ENCODE results near the gene SH3RF2. TPM values are rescaled to one million over a fixed set of nuclear protein-coding genes. Genes with fewer than 3 reads are reported as not detected.

SH3RF2 gene
- total and polyA plus RNA-seq, 2 of the 13 experiments (the other 11 are each of a cell fraction or from before 2014, with no cell fraction given): 2.6 to 3.7 TPM

DNA sequence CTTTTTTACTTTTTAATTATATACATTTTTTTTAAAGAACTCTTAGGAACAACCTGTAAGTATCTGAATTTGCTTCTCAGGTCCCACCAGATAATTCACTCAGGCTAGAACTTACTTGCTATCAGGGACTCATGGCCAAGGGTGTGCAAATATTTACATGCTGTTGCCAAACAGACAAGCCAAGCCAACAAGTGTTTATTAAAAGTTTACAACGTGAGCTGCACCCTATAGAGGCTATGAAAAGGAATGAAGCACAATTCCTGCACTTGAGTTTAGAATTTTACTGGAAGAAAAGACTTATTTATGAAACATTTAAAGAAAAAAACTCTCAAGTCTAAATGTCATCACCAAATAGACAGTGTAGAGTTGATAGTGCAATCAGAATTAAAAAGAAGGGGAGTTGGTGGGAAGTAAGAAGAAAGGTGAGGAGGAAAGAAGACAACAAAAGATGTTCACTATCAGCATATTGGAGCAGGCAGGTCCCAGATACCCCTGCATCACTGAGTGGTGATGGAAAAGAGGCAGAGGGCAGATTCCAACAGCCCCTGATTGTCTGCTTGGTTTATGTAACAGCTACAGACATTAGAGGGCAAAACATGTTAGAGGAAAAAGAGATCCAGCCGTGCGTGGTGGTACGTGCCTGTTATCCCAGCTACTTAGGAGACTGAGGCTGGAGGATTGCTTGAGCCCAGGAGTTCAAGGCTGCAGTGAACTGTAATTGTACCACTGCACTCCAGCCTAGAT is 32.8 kb downstream of the SH3RF2 start (continued):
- TF ChIP-seq NFIC (IDR thresholded peaks at IDR 0.05; ENCODE audit: low read length): peak; percentile 30; the same call in 1 of the 2 replicates
- no peak for TF ChIP-seq KMT2A (CRISPR knock-in tag; IDR thresholded peaks at IDR 0.05)
- peak; percentile 78 for TF ChIP-seq GATAD2A (CRISPR knock-in tag; IDR thresholded peaks at IDR 0.05)
- TF ChIP-seq ZNF230 (CRISPR knock-in tag; IDR thresholded peaks at IDR 0.05): no peak
- no peak for TF ChIP-seq ZNF549 (CRISPR knock-in tag; IDR thresholded peaks at IDR 0.05)
- no peak for TF ChIP-seq CREB1 (IDR thresholded peaks at IDR 0.05)
- no peak for TF ChIP-seq CREB1 (CRISPR knock-in tag; IDR thresholded peaks at IDR 0.05)
- TF ChIP-seq, protein P1, sequence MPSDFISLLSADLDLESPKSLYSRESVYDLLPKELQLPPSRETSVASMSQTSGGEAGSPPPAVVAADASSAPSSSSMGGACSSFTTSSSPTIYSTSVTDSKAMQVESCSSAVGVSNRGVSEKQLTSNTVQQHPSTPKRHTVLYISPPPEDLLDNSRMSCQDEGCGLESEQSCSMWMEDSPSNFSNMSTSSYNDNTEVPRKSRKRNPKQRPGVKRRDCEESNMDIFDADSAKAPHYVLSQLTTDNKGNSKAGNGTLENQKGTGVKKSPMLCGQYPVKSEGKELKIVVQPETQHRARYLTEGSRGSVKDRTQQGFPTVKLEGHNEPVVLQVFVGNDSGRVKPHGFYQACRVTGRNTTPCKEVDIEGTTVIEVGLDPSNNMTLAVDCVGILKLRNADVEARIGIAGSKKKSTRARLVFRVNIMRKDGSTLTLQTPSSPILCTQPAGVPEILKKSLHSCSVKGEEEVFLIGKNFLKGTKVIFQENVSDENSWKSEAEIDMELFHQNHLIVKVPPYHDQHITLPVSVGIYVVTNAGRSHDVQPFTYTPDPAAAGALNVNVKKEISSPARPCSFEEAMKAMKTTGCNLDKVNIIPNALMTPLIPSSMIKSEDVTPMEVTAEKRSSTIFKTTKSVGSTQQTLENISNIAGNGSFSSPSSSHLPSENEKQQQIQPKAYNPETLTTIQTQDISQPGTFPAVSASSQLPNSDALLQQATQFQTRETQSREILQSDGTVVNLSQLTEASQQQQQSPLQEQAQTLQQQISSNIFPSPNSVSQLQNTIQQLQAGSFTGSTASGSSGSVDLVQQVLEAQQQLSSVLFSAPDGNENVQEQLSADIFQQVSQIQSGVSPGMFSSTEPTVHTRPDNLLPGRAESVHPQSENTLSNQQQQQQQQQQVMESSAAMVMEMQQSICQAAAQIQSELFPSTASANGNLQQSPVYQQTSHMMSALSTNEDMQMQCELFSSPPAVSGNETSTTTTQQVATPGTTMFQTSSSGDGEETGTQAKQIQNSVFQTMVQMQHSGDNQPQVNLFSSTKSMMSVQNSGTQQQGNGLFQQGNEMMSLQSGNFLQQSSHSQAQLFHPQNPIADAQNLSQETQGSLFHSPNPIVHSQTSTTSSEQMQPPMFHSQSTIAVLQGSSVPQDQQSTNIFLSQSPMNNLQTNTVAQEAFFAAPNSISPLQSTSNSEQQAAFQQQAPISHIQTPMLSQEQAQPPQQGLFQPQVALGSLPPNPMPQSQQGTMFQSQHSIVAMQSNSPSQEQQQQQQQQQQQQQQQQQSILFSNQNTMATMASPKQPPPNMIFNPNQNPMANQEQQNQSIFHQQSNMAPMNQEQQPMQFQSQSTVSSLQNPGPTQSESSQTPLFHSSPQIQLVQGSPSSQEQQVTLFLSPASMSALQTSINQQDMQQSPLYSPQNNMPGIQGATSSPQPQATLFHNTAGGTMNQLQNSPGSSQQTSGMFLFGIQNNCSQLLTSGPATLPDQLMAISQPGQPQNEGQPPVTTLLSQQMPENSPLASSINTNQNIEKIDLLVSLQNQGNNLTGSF (CRISPR knock-in tag; IDR thresholded peaks at IDR 0.05): no peak
- no peak for TF ChIP-seq ZNF17 (CRISPR knock-in tag; IDR thresholded peaks at IDR 0.05)
- no peak for TF ChIP-seq ZNF552 (CRISPR knock-in tag; IDR thresholded peaks at IDR 0.05; ENCODE audit: borderline replicate concordance)
- TF ChIP-seq ZNF232 (CRISPR knock-in tag; IDR thresholded peaks at IDR 0.05; ENCODE audit: borderline replicate concordance): no peak
- no peak for TF ChIP-seq TRIM24 (CRISPR knock-in tag; IDR thresholded peaks at IDR 0.05)
- no peak for TF ChIP-seq ZNF670 (CRISPR knock-in tag; IDR thresholded peaks at IDR 0.05; ENCODE audit: borderline replicate concordance)
- no peak for TF ChIP-seq ZNF792 (CRISPR knock-in tag; IDR thresholded peaks at IDR 0.05)
- TF ChIP-seq NR2C2 (CRISPR knock-in tag; IDR thresholded peaks at IDR 0.05; ENCODE audit: borderline replicate concordance): no peak
- TF ChIP-seq, protein P2, sequence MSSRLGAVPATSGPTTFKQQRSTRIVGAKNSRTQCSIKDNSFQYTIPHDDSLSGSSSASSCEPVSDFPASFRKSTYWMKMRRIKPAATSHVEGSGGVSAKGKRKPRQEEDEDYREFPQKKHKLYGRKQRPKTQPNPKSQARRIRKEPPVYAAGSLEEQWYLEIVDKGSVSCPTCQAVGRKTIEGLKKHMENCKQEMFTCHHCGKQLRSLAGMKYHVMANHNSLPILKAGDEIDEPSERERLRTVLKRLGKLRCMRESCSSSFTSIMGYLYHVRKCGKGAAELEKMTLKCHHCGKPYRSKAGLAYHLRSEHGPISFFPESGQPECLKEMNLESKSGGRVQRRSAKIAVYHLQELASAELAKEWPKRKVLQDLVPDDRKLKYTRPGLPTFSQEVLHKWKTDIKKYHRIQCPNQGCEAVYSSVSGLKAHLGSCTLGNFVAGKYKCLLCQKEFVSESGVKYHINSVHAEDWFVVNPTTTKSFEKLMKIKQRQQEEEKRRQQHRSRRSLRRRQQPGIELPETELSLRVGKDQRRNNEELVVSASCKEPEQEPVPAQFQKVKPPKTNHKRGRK (CRISPR knock-in tag; IDR thresholded peaks at IDR 0.05): no peak
- no peak for TF ChIP-seq NR1H2 (CRISPR knock-in tag; IDR thresholded peaks at IDR 0.05; ENCODE audit: borderline replicate concordance, low read depth)
- TF ChIP-seq, protein P3, sequence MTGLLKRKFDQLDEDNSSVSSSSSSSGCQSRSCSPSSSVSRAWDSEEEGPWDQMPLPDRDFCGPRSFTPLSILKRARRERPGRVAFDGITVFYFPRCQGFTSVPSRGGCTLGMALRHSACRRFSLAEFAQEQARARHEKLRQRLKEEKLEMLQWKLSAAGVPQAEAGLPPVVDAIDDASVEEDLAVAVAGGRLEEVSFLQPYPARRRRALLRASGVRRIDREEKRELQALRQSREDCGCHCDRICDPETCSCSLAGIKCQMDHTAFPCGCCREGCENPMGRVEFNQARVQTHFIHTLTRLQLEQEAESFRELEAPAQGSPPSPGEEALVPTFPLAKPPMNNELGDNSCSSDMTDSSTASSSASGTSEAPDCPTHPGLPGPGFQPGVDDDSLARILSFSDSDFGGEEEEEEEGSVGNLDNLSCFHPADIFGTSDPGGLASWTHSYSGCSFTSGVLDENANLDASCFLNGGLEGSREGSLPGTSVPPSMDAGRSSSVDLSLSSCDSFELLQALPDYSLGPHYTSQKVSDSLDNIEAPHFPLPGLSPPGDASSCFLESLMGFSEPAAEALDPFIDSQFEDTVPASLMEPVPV (CRISPR knock-in tag; IDR thresholded peaks at IDR 0.05): no peak
- TF ChIP-seq ZNF564 (CRISPR knock-in tag; IDR thresholded peaks at IDR 0.05): no peak
- TF ChIP-seq, protein P4, sequence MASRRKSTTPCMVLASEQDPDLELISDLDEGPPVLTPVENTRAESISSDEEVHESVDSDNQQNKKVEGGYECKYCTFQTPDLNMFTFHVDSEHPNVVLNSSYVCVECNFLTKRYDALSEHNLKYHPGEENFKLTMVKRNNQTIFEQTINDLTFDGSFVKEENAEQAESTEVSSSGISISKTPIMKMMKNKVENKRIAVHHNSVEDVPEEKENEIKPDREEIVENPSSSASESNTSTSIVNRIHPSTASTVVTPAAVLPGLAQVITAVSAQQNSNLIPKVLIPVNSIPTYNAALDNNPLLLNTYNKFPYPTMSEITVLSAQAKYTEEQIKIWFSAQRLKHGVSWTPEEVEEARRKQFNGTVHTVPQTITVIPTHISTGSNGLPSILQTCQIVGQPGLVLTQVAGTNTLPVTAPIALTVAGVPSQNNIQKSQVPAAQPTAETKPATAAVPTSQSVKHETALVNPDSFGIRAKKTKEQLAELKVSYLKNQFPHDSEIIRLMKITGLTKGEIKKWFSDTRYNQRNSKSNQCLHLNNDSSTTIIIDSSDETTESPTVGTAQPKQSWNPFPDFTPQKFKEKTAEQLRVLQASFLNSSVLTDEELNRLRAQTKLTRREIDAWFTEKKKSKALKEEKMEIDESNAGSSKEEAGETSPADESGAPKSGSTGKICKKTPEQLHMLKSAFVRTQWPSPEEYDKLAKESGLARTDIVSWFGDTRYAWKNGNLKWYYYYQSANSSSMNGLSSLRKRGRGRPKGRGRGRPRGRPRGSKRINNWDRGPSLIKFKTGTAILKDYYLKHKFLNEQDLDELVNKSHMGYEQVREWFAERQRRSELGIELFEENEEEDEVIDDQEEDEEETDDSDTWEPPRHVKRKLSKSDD (CRISPR knock-in tag; IDR thresholded peaks at IDR 0.05; ENCODE audit: low read depth): no peak
